ENCODE results near the gene HAGH. TPM values are rescaled to one million over a fixed set of nuclear protein-coding genes. Genes with fewer than 3 reads are reported as not detected.
A peak's percentile ranks its signal among the peaks of the same experiment; 100 is the strongest.
"Not testable (repeated sequence)": the region's sequence is repeated elsewhere in the genome, so short reads cannot be mapped to it uniquely, and the experiment has no call there.

The HAGH gene
- 35.9 and 45.7 TPM in 2 replicates for total RNA-seq (2014; rRNA removed; shearing (Covaris generic))
- polyA plus RNA-seq (2015; cell fraction: cytosol; rRNA removed), result 50.5 and 68.8 TPM in 2 replicates
- 29.3 and 34.2 TPM in 2 replicates for polyA plus RNA-seq (2015; cell fraction: nucleus; rRNA removed)

DNA sequence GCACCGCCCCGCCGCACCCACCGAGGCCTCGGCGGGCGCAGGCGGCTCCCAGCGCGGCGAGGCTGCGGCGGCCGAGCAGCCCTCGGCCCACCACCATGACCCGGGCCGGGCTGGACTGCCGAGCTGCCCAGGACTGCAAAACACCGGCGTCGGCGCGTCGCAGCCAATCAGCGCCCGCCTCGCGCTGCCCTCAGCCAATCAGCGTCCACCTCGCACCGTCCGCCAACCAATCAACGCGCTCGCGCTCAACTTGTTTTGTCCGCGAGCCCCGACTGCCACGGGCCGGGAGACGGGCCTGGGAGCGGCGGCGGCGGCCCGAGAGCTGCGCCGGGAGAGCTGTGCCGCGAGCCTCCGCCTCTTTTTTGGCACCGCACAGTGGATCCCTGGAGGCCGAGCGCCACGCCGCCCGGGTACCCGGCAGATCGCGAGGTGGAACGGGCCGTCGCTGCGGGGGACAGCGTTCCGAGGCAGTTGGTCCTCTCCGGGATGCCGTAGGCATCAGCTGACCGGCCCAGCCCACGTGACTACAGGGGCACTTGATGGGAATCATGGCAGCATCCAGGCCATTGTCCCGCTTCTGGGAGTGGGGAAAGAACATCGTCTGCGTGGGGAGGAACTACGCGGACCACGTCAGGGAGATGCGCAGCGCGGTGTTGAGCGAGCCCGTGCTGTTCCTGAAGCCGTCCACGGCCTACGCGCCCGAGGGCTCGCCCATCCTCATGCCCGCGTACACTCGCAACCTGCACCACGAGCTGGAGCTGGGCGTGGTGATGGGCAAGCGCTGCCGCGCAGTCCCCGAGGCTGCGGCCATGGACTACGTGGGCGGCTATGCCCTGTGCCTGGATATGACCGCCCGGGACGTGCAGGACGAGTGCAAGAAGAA is at the start of gene HAGH, which contains the start of gene FAHD1:
TSS of gene HAGH (minus strand) at position 135 of the 883 bp plus-strand sequence. CDS start at position 97, 38 bp downstream.
TSS of gene FAHD1 (plus strand) at position 516 of the 883 bp plus-strand sequence. CDS start at position 549, 33 bp downstream.
- peak; percentile 96 for DNase-seq (ENCODE audit: low read depth)

- not testable (repeated sequence) for DNase-seq (ENCODE audit: low read depth)
Measured at GRCh38 chr16:1876066-1876465, 49.4 kb upstream of the HAGH start.

DNA sequence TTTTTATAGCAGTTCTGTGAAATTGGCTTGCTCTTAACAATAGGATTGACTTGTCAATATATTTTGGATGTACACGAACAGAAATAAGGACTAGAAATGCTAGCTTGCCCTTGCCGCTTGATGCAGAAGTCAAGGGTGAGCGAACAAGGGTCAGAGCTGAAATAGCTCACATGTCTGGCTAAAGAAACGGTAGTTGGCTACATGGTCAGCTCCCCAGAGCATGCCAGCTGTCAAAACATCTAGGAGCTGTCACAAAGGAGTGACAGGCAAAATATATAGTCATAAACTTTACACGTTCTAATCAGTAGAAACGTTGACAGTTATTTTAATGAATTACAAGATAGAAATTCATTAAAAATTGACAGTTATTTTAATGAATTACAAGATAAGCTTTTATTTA is 48.2 kb upstream of the HAGH start:
- DNase-seq (ENCODE audit: low read depth), result no peak

- no peak for DNase-seq (ENCODE audit: low read depth)
Measured at GRCh38 chr16:1871974-1872635, 45.5 kb upstream of the HAGH start, which contains the start of gene MEIOB. TSS of gene MEIOB (minus strand) at chr16:1872164. CDS start at chr16:1868175, 3,989 bp downstream.

- DNase-seq (ENCODE audit: low read depth), result peak; percentile 75
Measured at GRCh38 chr16:1870365-1871082, 43.9 kb upstream of the HAGH start.

DNA sequence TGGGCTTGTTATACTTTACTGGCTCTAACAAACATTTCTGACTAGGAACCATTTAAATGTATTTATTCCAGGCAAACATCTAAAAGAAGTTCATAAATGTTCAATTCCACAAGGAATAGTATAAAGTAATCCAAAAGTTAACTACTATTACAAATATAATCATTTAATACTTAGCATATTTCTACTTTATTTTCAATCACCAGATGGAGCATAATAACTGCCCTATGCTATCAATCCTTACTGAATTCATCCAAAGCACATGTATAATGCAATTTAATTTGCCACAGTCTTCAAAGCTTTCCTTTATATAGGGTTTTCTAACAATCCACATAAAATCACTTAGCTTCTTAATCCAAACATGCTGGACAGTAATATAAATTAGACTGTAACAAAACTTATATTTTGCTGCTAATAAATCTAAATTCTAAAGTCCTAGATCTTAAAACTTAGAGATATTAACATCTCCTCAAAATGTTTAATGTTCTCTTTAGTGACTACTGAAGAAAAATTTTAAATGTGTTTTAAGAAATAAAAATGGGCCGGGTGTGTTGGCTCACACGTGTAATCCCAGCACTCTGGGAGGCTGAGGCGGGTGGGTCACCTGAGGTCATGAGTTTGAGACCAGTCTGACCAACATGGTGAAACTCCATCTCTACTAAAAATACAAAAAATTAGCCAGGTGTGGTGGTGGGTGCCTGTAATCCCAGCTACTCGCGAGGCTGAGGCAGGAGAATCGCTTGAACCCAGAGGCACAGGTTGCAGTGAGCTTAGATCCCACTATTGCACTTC is 39.5 kb upstream of the HAGH start:
- no peak for DNase-seq (ENCODE audit: low read depth)

- no peak for DNase-seq (ENCODE audit: low read depth)
Measured at GRCh38 chr16:1863681-1864460, 37.2 kb upstream of the HAGH start.

DNA sequence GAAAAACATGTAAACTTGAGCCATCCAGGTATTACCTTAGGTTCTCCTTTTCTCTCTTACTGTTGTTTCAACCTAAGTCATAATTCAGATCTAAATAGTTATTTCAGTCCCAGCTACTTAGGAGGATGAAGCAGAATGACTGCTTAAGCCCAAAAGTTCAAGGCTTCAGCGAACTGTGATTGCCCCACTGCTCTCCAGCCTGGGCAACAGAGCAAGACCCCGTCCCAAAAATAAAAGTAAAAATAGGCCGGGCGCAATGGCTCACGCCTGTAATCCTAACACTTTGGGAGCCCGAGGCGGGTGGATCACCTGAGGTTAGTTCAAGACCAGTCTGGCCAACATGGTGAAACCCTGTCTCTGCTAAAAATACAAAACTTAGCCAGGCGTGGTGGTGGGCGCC is 35.8 kb upstream of the HAGH start:
- no peak for DNase-seq (ENCODE audit: low read depth)

DNA sequence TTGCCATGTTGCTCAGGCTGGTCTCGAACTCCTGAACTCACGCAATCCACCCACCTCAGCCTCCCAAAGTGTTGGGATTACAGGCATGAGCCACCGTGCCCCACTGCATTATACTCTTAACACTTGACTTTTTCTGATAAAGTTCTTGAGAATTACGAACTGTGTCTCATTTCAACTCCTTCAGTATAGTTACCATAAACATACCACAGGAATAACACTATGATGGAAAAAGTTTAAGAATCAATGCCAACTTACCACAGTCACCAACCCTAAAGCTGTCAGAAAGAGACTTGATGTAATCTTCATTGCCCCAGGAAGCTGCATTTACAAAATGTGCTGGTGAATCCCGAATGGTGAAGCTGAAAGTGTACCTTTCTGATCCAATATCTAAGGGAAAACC is 35.1 kb upstream of the HAGH start:
- DNase-seq (ENCODE audit: low read depth), result no peak

DNA sequence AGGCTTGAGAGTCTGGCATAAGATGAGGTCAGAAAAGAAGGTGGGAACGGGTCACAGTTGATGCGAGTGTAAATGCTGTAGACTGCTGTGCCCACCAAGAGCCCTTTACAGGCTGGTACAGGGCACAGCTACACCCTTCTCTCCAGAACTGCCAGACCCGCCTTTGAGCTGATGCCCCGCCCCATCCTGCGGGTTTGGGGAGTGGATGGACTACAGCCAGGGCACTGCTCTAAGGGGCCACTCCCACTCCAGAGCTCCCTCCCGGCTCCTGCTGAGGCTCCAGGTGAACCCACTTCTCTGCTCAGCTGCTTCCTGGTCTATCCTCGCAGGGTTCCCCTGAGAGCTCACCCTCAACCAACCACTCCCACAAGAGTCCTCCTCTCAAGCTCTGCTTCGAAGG is 33.0 kb upstream of the HAGH start:
- DNase-seq (ENCODE audit: low read depth), result no peak

- DNase-seq (ENCODE audit: low read depth), result no peak
Measured at GRCh38 chr16:1858189-1858865, 31.7 kb upstream of the HAGH start.

- no peak for DNase-seq (ENCODE audit: low read depth)
Measured at GRCh38 chr16:1857433-1858097, 30.9 kb upstream of the HAGH start.

DNA sequence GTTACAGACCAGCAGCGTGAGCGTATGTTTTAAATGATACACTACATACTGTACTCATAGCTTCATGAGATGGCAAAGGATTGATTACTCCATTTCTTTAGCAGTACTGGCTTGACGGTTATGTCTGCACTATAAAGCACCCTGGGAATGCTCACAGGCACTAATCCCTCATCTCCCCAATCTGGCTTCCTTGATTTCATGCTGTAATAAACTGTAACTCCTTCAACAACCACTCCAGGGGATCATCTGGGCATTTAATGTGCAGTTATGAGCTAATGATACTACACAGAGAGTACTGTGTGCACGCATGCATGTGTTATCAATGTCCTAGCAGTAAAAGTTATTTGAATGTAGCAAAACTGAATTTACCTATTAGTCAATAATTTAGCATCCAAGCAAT is 25.2 kb upstream of the HAGH start:
- no peak for DNase-seq (ENCODE audit: low read depth)

DNA sequence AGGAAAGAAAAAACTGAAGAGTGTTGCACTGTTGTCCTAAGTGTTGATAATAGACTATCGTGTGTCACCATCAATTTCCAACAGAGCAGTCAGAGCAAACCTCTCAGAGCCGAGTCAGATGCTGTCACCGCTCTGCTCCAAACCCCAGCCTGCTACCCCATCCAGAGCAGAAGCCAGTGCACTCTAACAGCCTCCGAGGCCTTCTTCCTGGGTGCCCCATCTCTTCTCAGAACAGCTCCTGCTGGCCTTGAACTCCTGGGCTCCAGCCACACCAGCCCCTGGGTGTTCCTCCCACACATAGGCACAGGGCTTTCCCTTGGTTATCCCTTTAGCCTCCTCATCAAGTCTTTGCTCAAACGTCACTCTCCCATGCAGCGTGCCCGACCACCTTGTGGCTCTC is 24.4 kb upstream of the HAGH start:
- DNase-seq (ENCODE audit: low read depth), result no peak

- no peak for DNase-seq (ENCODE audit: low read depth)
Measured at GRCh38 chr16:1846416-1846815, 19.8 kb upstream of the HAGH start.

GRCh38 chr16:1845985-1846384 is 19.4 kb upstream of the HAGH start:
- DNase-seq (ENCODE audit: low read depth), result no peak

DNA sequence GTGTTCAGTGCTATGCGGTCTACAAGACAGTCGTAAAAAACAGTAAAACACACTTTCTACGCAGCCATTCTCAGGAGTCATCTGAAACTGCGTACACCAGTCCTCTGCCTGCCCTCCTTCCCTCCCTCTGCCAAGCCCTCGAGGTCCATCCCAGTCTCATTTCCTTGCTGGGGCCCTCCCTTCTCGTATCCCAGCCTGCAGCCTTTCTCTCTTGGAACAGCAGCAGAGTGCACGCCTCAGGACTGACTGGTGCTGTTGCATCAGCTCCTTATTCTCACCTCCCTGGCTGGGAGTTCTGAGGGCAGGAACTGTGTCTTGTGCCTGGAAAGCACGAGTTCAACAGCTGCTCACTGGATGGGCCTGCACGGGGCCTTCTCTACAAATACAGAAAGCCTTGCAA is 12.9 kb upstream of the HAGH start:
- peak; percentile 24 for DNase-seq (ENCODE audit: low read depth)

GRCh38 chr16:1834096-1834495 is 7.5 kb upstream of the HAGH start:
- DNase-seq (ENCODE audit: low read depth), result no peak

Measured in HT1080 (cell line).